IPS-15b (cell line): ENCODE results near the gene PANK4.

Source experiments
- H3K27me3 ChIP-seq: one replicate; pipeline ENCODE4 v1.6.1; 2013; ENCODE audit warnings: low read length; ENCODE audit not compliant: control insufficient read depth, insufficient read depth
- H3K36me3 ChIP-seq: one replicate; pipeline ENCODE4 v1.6.1; 2013; ENCODE audit warnings: low read length; ENCODE audit not compliant: control insufficient read depth, insufficient read depth
- H3K4me1 ChIP-seq: one replicate; pipeline ENCODE4 v1.6.1; 2013; ENCODE audit warnings: mild to moderate bottlenecking, low read length; ENCODE audit not compliant: control insufficient read depth, insufficient read depth
- H3K4me3 ChIP-seq: one replicate; pipeline ENCODE4 v1.5.1; 2013; ENCODE audit warnings: low read depth, low read length
- H3K9ac ChIP-seq: one replicate; pipeline ENCODE4 v1.6.1; 2013; ENCODE audit warnings: low read depth, mild to moderate bottlenecking, low read length
- H3K9me3 ChIP-seq: one replicate; pipeline ENCODE4 v1.6.1; 2013; ENCODE audit warnings: mild to moderate bottlenecking, low read length; ENCODE audit not compliant: control insufficient read depth, insufficient read depth

PANK4 gene

GRCh38 chr1:2548068-2548589 lies 21.7 kb upstream of the PANK4 start:
- Histone ChIP-seq H3K4me3 (peak overlapping the region; percentile 67), H3K36me3 (no peaks in the 10 kb centered on the region), H3K9ac (no peak overlapping the region), H3K4me1 (peaks cover 4% of the 10 kb centered on the region), H3K9me3 (no peaks in the 10 kb centered on the region), H3K27me3 (peaks cover 3% of the 10 kb centered on the region)

DNA sequence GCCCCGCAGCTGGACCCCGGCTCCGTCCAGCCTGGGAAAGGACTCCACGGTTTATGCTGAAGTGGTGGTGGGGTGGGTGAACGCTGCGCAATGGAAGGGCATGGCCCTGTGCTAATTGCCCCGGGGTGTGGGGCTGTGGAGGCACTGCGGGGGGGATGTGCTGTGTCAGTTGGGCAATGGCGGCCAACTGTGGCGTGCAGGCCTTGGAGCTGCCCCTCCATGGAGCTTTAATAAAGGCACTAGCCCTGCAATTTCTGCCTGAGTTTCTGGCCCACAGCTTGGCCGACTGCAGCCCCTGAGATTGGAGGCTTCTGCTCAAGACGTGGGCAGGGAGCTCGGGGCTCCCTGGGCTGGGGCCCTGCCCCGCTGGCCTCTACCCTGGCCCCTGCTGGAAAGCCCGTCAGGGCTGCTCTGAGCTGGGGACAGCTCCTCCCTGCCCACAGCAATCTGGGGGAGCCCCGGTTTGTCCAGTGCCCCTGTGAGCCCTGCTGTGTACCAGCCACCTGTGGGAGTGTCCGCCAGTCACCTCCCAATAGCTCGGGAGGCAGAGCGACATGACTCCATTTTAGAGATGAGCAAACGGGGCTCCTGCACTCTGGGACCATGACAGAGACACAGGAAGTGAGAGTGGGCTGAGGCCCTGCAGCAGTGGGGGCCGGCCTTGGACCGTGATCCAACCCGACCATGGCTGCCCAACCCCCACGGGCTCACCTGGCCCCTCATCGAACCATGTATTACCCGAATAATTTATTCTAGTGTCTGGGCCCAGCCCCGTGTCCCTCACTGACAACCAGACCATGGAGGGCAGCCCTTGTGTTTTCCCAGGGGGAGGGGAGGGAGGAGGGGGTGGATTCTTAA lies 21.0 kb upstream of the PANK4 start:
- Histone ChIP-seq H3K4me3 (peak overlapping the region; percentile 67), H3K36me3 (no peaks in the 10 kb centered on the region), H3K9ac (peak overlapping the region; percentile 47), H3K4me1 (peaks cover 4% of the 10 kb centered on the region), H3K27me3 (peaks cover 3% of the 10 kb centered on the region), H3K9me3 (no peaks in the 10 kb centered on the region)

- peak overlapping the region; percentile 54 for H3K9ac ChIP-seq
- peaks cover 4% of the 10 kb centered on the region for H3K4me1 ChIP-seq
Observed at GRCh38 chr1:2546515-2547209, 20.3 kb upstream of the PANK4 start.

GRCh38 chr1:2545754-2546514 lies 19.5 kb upstream of the PANK4 start:
- H3K4me1 ChIP-seq = peaks cover 4% of the 10 kb centered on the region

More at GRCh38 chr1:2546515-2547209, 20.3 kb upstream of the PANK4 start:
- peak overlapping the region; percentile 67 for H3K4me3 ChIP-seq
- no peaks in the 10 kb centered on the region for H3K9me3 ChIP-seq
- peaks cover 3% of the 10 kb centered on the region for H3K27me3 ChIP-seq
- no peaks in the 10 kb centered on the region for H3K36me3 ChIP-seq

GRCh38 chr1:2544875-2545640 lies 18.7 kb upstream of the PANK4 start:
- H3K27me3 ChIP-seq = peaks cover 5% of the 10 kb centered on the region
- H3K4me1 ChIP-seq = peaks cover 4% of the 10 kb centered on the region
- H3K9ac ChIP-seq = no peak overlapping the region
- H3K4me3 ChIP-seq = no peak overlapping the region
- H3K36me3 ChIP-seq = no peaks in the 10 kb centered on the region
- no peaks in the 10 kb centered on the region for H3K9me3 ChIP-seq

More at GRCh38 chr1:2545754-2546514, 19.5 kb upstream of the PANK4 start:
- Histone ChIP-seq H3K9ac (peak overlapping the region; percentile 54), H3K27me3 (peaks cover 5% of the 10 kb centered on the region), H3K36me3 (no peaks in the 10 kb centered on the region), H3K9me3 (no peaks in the 10 kb centered on the region), H3K4me3 (peak overlapping the region; percentile 67)

GRCh38 chr1:2544093-2544874 lies 17.9 kb upstream of the PANK4 start:
- Histone ChIP-seq H3K4me1 (peaks cover 4% of the 10 kb centered on the region), H3K9ac (peak overlapping the region; percentile 24), H3K4me3 (no peak overlapping the region), H3K27me3 (peaks cover 5% of the 10 kb centered on the region), H3K36me3 (no peaks in the 10 kb centered on the region), H3K9me3 (no peaks in the 10 kb centered on the region)

DNA sequence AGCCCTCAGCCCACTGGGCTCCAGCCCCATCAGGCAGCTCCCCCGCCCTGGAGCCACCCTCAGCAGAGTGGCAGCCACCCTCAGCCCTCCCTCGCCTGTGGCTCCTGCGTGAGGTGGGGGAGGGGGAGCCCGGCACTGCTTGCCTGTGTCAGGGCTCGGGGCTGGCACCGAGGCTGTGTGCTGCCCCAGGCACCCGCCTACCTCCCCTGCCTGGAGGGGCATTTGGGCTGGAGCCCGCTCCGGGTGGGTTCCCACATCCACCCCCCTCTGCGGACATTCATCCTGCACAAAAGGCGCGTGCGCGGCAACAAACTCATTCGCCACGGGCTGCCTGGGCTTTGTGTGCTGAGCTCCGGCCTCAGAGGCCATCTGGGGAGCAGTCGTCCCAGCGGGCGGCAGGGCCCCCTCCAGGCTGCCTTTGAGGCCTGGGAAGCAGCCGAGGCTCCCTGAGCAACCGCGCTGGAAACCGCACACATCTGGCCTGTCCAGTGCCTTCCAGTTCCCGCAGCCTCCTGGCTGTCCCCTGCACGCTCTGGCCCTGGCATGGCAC lies 17.2 kb upstream of the PANK4 start:
- no peaks in the 10 kb centered on the region for H3K36me3 ChIP-seq
- no peak overlapping the region for H3K4me3 ChIP-seq
- H3K9me3 ChIP-seq = no peaks in the 10 kb centered on the region
- H3K27me3 ChIP-seq = peaks cover 8% of the 10 kb centered on the region
- H3K4me1 ChIP-seq = peaks cover 4% of the 10 kb centered on the region
- no peak overlapping the region for H3K9ac ChIP-seq

- peaks cover 14% of the 10 kb centered on the region for H3K27me3 ChIP-seq
- H3K9me3 ChIP-seq = no peaks in the 10 kb centered on the region
- H3K4me1 ChIP-seq = peaks cover 4% of the 10 kb centered on the region
- H3K36me3 ChIP-seq = no peaks in the 10 kb centered on the region
- no peak overlapping the region for H3K9ac ChIP-seq
- no peak overlapping the region for H3K4me3 ChIP-seq
Observed at GRCh38 chr1:2542246-2542915, 16.0 kb upstream of the PANK4 start.

DNA sequence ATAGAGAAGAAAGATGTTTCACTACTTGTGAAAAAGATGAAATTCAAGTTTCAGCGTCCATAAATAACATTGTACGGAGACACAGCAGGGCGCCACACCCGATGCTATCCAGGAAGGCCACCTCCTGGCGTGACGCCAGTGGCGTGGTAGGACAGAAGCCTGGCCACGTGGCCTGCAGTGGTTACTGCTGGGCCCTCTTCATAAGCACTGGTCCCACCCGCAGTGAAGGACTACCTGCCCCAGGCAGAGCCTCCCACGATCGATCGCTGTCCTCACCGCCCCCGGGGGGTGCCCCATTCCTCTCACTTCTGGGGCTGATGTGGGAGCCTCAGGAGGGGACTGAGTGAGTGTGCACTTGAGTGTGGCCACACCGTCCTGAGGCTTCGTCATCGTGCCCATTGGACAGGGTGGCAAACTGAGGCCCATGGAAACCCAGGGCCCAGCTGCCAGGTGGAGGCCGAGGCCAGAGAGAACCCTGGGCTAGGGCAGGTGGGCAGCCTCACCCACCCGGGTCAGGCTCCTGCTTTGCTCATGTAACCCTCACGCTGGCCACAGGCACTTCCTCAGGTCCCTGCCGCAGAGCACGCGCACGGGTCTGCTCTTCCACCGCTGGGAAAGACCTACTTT lies 15.3 kb upstream of the PANK4 start:
- no peaks in the 10 kb centered on the region for H3K36me3 ChIP-seq
- peaks cover 18% of the 10 kb centered on the region for H3K27me3 ChIP-seq
- no peak overlapping the region for H3K9ac ChIP-seq
- H3K4me3 ChIP-seq = no peak overlapping the region
- H3K9me3 ChIP-seq = no peaks in the 10 kb centered on the region
- peaks cover 4% of the 10 kb centered on the region for H3K4me1 ChIP-seq
